Epithelial cell of proximal tubule (primary cell): ENCODE results near the gene TSGA10IP. TPM values are rescaled to one million over a fixed set of nuclear protein-coding genes. Genes with fewer than 3 reads are reported as not detected.

Experiments used
- DNase-seq: peaks from one replicate; pipeline ENCODE4 v3.0.0-alpha.2; 2011; ENCODE audit warnings: low read depth
- H3K4me3 ChIP-seq: 2 replicates; pipeline ENCODE4 v1.5.1; 2011; ENCODE audit warnings: low read depth, mild to moderate bottlenecking, low read length
- total RNA-seq: library from RNA; depleted of rRNA; stranded (reverse); fragments of >200 nt; gene quantifications from 2 replicates; pipeline ENCODE4 v1.2.3, GENCODE V29; 2015
- TF ChIP-seq, protein P1 (sequence below): conservative IDR thresholded peaks from 2 replicates; pipeline ENCODE4 v1.5.1; 2012; ENCODE audit warnings: low read depth, mild to moderate bottlenecking, low read length

The TSGA10IP gene
- total RNA-seq, 1 donor from 2014 or later: not detected

- no peak overlapping the region for H3K4me3 ChIP-seq
- no peak for DNase-seq
- TF ChIP-seq, protein P1, sequence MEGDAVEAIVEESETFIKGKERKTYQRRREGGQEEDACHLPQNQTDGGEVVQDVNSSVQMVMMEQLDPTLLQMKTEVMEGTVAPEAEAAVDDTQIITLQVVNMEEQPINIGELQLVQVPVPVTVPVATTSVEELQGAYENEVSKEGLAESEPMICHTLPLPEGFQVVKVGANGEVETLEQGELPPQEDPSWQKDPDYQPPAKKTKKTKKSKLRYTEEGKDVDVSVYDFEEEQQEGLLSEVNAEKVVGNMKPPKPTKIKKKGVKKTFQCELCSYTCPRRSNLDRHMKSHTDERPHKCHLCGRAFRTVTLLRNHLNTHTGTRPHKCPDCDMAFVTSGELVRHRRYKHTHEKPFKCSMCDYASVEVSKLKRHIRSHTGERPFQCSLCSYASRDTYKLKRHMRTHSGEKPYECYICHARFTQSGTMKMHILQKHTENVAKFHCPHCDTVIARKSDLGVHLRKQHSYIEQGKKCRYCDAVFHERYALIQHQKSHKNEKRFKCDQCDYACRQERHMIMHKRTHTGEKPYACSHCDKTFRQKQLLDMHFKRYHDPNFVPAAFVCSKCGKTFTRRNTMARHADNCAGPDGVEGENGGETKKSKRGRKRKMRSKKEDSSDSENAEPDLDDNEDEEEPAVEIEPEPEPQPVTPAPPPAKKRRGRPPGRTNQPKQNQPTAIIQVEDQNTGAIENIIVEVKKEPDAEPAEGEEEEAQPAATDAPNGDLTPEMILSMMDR: no peak
Measured at GRCh38 chr11:66006891-66007176, 61.6 kb downstream of the TSGA10IP start.

GRCh38 chr11:66007201-66007634 lies 61.9 kb downstream of the TSGA10IP start:
- DNase-seq: no peak
- TF ChIP-seq, protein P1: no peak
- H3K4me3 ChIP-seq: no peak overlapping the region

DNA sequence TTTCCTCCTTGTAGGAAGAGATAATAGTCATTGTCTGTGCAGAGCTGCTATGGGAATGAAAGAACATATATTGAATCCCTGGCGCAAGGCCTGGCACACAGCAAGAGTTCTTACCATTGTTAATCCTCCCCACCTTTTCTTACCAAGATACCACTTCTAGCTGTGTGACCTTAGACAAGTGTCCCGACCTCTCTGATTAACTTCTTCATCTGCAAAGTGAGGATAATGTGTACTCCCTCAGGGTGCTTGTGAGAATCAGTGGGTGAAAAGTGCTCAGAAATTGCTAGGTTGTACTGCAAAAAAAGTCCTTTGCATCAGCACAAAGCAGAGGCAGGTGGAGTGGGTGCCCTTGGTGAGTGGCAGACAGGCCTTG lies 62.8 kb downstream of the TSGA10IP start:
- no peak overlapping the region for H3K4me3 ChIP-seq
- DNase-seq: no peak
- TF ChIP-seq, protein P1: no peak

DNA sequence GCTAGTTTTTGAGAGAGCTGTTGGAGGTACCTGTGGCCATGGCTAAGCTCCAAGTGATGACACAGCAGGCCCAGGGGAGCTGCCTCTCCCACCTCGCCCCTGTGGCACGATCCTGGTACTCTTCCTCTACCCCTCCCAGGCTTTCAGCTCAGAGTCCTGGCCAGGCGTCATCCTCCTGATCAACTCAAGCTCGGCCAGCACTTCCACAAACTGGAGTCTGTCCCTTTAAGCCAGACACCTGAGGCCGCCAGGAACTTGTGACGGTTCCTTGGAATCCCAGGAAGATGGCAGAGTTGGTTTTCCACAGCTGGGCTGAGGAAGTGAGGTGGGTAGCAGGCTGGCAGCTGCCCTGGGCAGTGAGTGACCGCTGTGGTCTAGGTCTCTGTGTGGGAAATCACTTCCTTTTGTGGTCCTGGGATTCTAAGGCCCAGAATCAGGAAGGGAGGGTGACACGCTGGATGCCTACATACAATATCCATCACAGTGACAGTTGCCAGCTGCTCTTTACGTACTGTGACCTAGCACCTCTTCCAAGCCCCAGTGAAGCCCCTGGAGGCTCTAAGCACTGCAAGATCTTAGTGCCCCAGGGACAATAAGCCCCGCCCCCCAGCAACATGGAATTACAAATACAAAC lies 63.3 kb downstream of the TSGA10IP start:
- TF ChIP-seq, protein P1: no peak
- no peak for DNase-seq
- H3K4me3 ChIP-seq: no peak overlapping the region

Other genes starting within 250 kb of the TSGA10IP start
- 47.2 and 72.2 TPM in 2 replicates for gene KAT5, start 233.2 kb upstream of the TSGA10IP start, total RNA-seq
- 76.7 and 81.1 TPM in 2 replicates for gene RNASEH2C, start 224.7 kb upstream of the TSGA10IP start, total RNA-seq
- gene AP5B1, start 164.5 kb upstream of the TSGA10IP start, total RNA-seq: 14.0 and 17.9 TPM in 2 replicates
- 4.8 and 12.5 TPM in 2 replicates for gene OVOL1, start 158.4 kb upstream of the TSGA10IP start, total RNA-seq
- gene SNX32, start 111.5 kb upstream of the TSGA10IP start, total RNA-seq: 2.1 TPM in 1 of 2 replicates, not detected in the other
- 2,195 and 2,365 TPM in 2 replicates for gene CFL1, start 87.3 kb upstream of the TSGA10IP start, total RNA-seq
- 57.2 and 71.8 TPM in 2 replicates for gene MUS81, start 85.0 kb upstream of the TSGA10IP start, total RNA-seq
- 45.1 and 94.7 TPM in 2 replicates for gene EFEMP2, start 72.7 kb upstream of the TSGA10IP start, total RNA-seq
- gene CTSW, start 65.6 kb upstream of the TSGA10IP start, total RNA-seq: 0.51 and 1.2 TPM in 2 replicates
- 85.3 and 135 TPM in 2 replicates for gene FIBP, start 57.0 kb upstream of the TSGA10IP start, total RNA-seq
- 76.5 and 94.2 TPM in 2 replicates for gene CCDC85B, start 54.8 kb upstream of the TSGA10IP start, total RNA-seq
- 143 and 172 TPM in 2 replicates for gene FOSL1, start 45.1 kb upstream of the TSGA10IP start, total RNA-seq
- 6.6 and 12.4 TPM in 2 replicates for gene C11orf68, start 26.4 kb upstream of the TSGA10IP start, total RNA-seq
- gene DRAP1, start 26.1 kb upstream of the TSGA10IP start, total RNA-seq: 225 TPM in 2 replicates
- gene SART1, start 16.3 kb downstream of the TSGA10IP start, total RNA-seq: 28.8 and 30.2 TPM in 2 replicates
- gene EIF1AD, start 56.7 kb downstream of the TSGA10IP start, total RNA-seq: 45.2 and 45.3 TPM in 2 replicates
- 144 and 192 TPM in 2 replicates for gene BANF1, start 57.0 kb downstream of the TSGA10IP start, total RNA-seq
- gene CST6, start 66.5 kb downstream of the TSGA10IP start, total RNA-seq: 53.4 and 89.1 TPM in 2 replicates
- gene CATSPER1, start 81.0 kb downstream of the TSGA10IP start, total RNA-seq: 1.4 and 4.7 TPM in 2 replicates
- 2.1 and 2.3 TPM in 2 replicates for gene GAL3ST3, start 103.7 kb downstream of the TSGA10IP start, total RNA-seq
- gene SF3B2, start 106.9 kb downstream of the TSGA10IP start, total RNA-seq: 204 and 229 TPM in 2 replicates
- gene PACS1, start 124.8 kb downstream of the TSGA10IP start, total RNA-seq: 17.5 and 24.9 TPM in 2 replicates